GM12873 (cell line): ENCODE measurements around the gene TBC1D16.

Experiments
- CTCF ChIP-seq: IDR thresholded peaks from 2 replicates; pipeline ENCODE4 v1.5.1; 2012; ENCODE audit warnings: low read depth, mild to moderate bottlenecking, moderate library complexity, low read length, control low read depth; ENCODE audit not compliant: insufficient read depth; ENCODE audit errors: missing control alignments

TBC1D16 gene

GRCh38 chr17:80050706-80051105 lies 15.0 kb upstream of the TBC1D16 start:
- TF ChIP-seq CTCF = no peak

- TF ChIP-seq CTCF = no peak
Measured at GRCh38 chr17:80049986-80050385, 14.3 kb upstream of the TBC1D16 start.

- no peak for TF ChIP-seq CTCF
Measured at GRCh38 chr17:80047176-80047575, 11.5 kb upstream of the TBC1D16 start.

- no peak for TF ChIP-seq CTCF
Measured at GRCh38 chr17:80045703-80046102, 10.0 kb upstream of the TBC1D16 start.

DNA sequence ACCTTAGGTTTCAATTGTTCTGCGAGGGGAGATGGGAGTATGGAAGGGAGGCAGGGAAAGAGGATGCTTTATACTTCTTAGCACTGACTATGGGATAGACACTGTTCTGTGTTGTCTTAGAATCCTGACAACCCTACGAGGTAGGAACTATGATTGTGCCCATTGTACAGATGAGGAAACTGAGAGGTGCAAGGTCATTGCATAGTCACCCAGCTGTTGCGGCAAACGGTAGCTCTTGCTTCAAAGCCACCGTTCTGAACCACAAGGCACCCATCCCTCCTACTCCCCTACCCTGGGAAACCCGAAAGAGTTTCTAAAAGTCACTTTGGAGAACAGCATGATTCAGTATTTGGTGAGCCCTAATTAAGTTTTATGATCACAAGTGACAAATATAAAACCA lies 8.3 kb upstream of the TBC1D16 start:
- TF ChIP-seq CTCF = no peak

- TF ChIP-seq CTCF = no peak
Measured at GRCh38 chr17:80036715-80037477, 1.2 kb upstream of the TBC1D16 start.

- peak; percentile 6 for TF ChIP-seq CTCF
Measured at GRCh38 chr17:80035937-80036714, 454 bp upstream of the TBC1D16 start, which contains the start of gene CCDC40. CCDC40 (plus strand) TSS chr17:80036642; CDS start chr17:80036663, 21 bp downstream.
